Smooth muscle cell (in vitro differentiated cells): Measurements from ENCODE around the gene MSANTD7. TPM values are rescaled to one million over a fixed set of nuclear protein-coding genes. Genes with fewer than 3 reads are reported as not detected.

Experiments used
- DNase-seq: peaks from one replicate; lab custom pipeline; 2025; ENCODE audit not compliant: unreplicated experiment; lab: John Stamatoyannopoulos, UW
- H2AFZ ChIP-seq: fragments of 200-600 bp; sonication (generic); 2 replicates; pipeline ENCODE4 v1.6.0; 2016; ENCODE audit warnings: antibody characterized with exemption, low read depth, mild to moderate bottlenecking
- H3F3A ChIP-seq: fragments of 200-600 bp; sonication (generic); 2 replicates; pipeline ENCODE4 v1.6.0; 2017; ENCODE audit warnings: antibody characterized with exemption, low read depth
- H3K27ac ChIP-seq: fragments of 200-600 bp; sonication (generic); 2 replicates; pipeline ENCODE4 v1.5.1; 2016; ENCODE audit warnings: low read depth, mild to moderate bottlenecking
- H3K27me3 ChIP-seq: fragments of 200-600 bp; sonication (generic); 2 replicates; pipeline ENCODE4 v1.6.1; 2016; ENCODE audit warnings: low read depth, mild to moderate bottlenecking
- H3K36me3 ChIP-seq: fragments of 200-600 bp; sonication (generic); 2 replicates; pipeline ENCODE4 v1.5.1; 2016; ENCODE audit warnings: low read depth
- H3K4me1 ChIP-seq: fragments of 200-600 bp; sonication (generic); 2 replicates; pipeline ENCODE4 v1.5.1; 2016; ENCODE audit warnings: low read depth
- H3K4me2 ChIP-seq: fragments of 200-600 bp; sonication (generic); 2 replicates; pipeline ENCODE4 v1.6.0; 2016; ENCODE audit warnings: mild to moderate bottlenecking
- H3K4me3 ChIP-seq: fragments of 200-600 bp; sonication (generic); 2 replicates; pipeline ENCODE4 v1.5.1; 2016; ENCODE audit warnings: mild to moderate bottlenecking
- H3K79me2 ChIP-seq: fragments of 200-600 bp; sonication (generic); 2 replicates; pipeline ENCODE4 v1.6.0; 2016; ENCODE audit warnings: low read depth, mild to moderate bottlenecking
- H3K9ac ChIP-seq: fragments of 200-600 bp; sonication (generic); 2 replicates; pipeline ENCODE4 v1.6.0; 2016; ENCODE audit warnings: low read depth
- H3K9me3 ChIP-seq: fragments of 200-600 bp; sonication (generic); replicated peaks from 2 replicates; pipeline ENCODE4 v1.5.1; 2016; ENCODE audit warnings: low read depth
- H4K20me1 ChIP-seq: fragments of 200-600 bp; sonication (generic); 2 replicates; pipeline ENCODE4 v1.6.0; 2016; ENCODE audit warnings: low read depth
- CTCF ChIP-seq: fragments of 200-600 bp; sonication (generic); IDR thresholded peaks from 2 replicates; pipeline ENCODE4 v1.5.1; 2017; ENCODE audit warnings: borderline replicate concordance, mild to moderate bottlenecking, antibody characterized with exemption; ENCODE audit not compliant: insufficient read depth, poor library complexity, severe bottlenecking
- WGBS: methylation state at CpG from one replicate; pipeline ENCODE4 v1.1.7; 2016; ENCODE audit warnings: low lambda C conversion rate; 5-methylcytosine and 5-hydroxymethylcytosine counted together
- polyA plus RNA-seq: library from polyadenylated mRNA; unstranded; fragments of >200 nt; fragmentation: Nextera tagmentation; extraction: Ambion mirVana; gene quantifications from 2 replicates; pipeline ENCODE4 v1.2.1, GENCODE V29; 2016
- total RNA-seq: library from RNA; depleted of rRNA; stranded (reverse); fragments of >200 nt; gene quantifications from 2 replicates; pipeline ENCODE4 v1.2.3, GENCODE V29; 2014

MSANTD7 gene
- total and polyA plus RNA-seq, 2 experiments from 2014 or later, result 6.2 to 14.0 TPM

- Histone ChIP-seq H3K4me2 (peak overlapping the region; percentile 87), H3K79me2 (peaks cover 32% of the 10 kb centered on the region), H4K20me1 (no peaks in the 10 kb centered on the region), H3K9ac (peak overlapping the region; percentile 90), H3K27ac (peak overlapping the region; percentile 89), H2AFZ (peak overlapping the region; percentile 94), H3K4me1 (peaks cover 13% of the 10 kb centered on the region), H3K27me3 (no peaks in the 10 kb centered on the region), H3F3A (peaks cover 8% of the 10 kb centered on the region), H3K36me3 (peaks cover 5% of the 10 kb centered on the region), H3K9me3 (no peaks in the 10 kb centered on the region), H3K4me3 (peak overlapping the region; percentile 92)
- no peak for DNase-seq
- TF ChIP-seq CTCF, result no peak
- 28% methylated on average over 14 of the region's 14 CpGs for whole genome bisulfite sequencing
Measured at GRCh38 chr10:14837003-14837756, 926 bp upstream of the MSANTD7 start.

GRCh38 chr10:14838582-14839304 is 637 bp downstream of the MSANTD7 start:
- Histone ChIP-seq H4K20me1 (no peaks in the 10 kb centered on the region), H3K4me1 (peaks cover 13% of the 10 kb centered on the region), H3K9me3 (no peaks in the 10 kb centered on the region), H2AFZ (peak overlapping the region; percentile 92), H3K4me2 (peak overlapping the region; percentile 98), H3K36me3 (peaks cover 5% of the 10 kb centered on the region), H3F3A (peaks cover 8% of the 10 kb centered on the region), H3K79me2 (peaks cover 32% of the 10 kb centered on the region), H3K4me3 (peak overlapping the region; percentile 92), H3K9ac (peak overlapping the region; percentile 89), H3K27me3 (no peaks in the 10 kb centered on the region), H3K27ac (peak overlapping the region; percentile 78)
- no peak for TF ChIP-seq CTCF
- WGBS, result under 1% methylated on average over 45 of the region's 60 CpGs
- DNase-seq, result no peak

- Histone ChIP-seq H3K36me3 (peaks cover 5% of the 10 kb centered on the region), H2AFZ (peak overlapping the region; percentile 92), H3K79me2 (peaks cover 32% of the 10 kb centered on the region), H3F3A (peaks cover 8% of the 10 kb centered on the region), H4K20me1 (no peaks in the 10 kb centered on the region), H3K27ac (peak overlapping the region; percentile 78), H3K9me3 (no peaks in the 10 kb centered on the region), H3K9ac (peak overlapping the region; percentile 89), H3K4me3 (peak overlapping the region; percentile 92), H3K4me2 (peak overlapping the region; percentile 98), H3K4me1 (peaks cover 13% of the 10 kb centered on the region), H3K27me3 (no peaks in the 10 kb centered on the region)
- WGBS, result 15% methylated on average over 14 of the region's 14 CpGs
- no peak for DNase-seq
- TF ChIP-seq CTCF, result no peak
Measured at GRCh38 chr10:14839305-14839695, 1.2 kb downstream of the MSANTD7 start.
